ENCODE results near the gene EPB41L1. TPM values are rescaled to one million over a fixed set of nuclear protein-coding genes. Genes with fewer than 3 reads are reported as not detected.

EPB41L1 gene
- total RNA-seq, 2 donors from 2014 or later, result 17.5 to 18.1 TPM

GRCh38 chr20:36231331-36231730, 76.8 kb downstream of the EPB41L1 start:
- no peak for DNase-seq (ENCODE audit: low spot score)
- TF ChIP-seq CTCF (IDR thresholded peaks at IDR 0.05), result no peak

GRCh38 chr20:36234771-36235320, 80.3 kb downstream of the EPB41L1 start:
- no peak for DNase-seq (ENCODE audit: low spot score)
- H3K27ac ChIP-seq, result no peak overlapping the region
- no peaks in the 10 kb centered on the region for H3K9me3 ChIP-seq
- H3K4me3 ChIP-seq, result no peak overlapping the region
- no peak for TF ChIP-seq CTCF (IDR thresholded peaks at IDR 0.05)
- no peaks in the 10 kb centered on the region for H3K27me3 ChIP-seq
- H3K36me3 ChIP-seq, result peaks cover 2% of the 10 kb centered on the region
- peaks cover 0 to 13% of the 10 kb centered on the region in 2 donors for H3K4me1 ChIP-seq

More at GRCh38 chr20:36231331-36231730, 76.8 kb downstream of the EPB41L1 start:
- no peaks in the 10 kb centered on the region for H3K36me3 ChIP-seq
- H3K4me3 ChIP-seq, result no peak overlapping the region
- no peak overlapping the region for H3K27ac ChIP-seq
- H3K27me3 ChIP-seq, result no peaks in the 10 kb centered on the region
- H3K9me3 ChIP-seq, result no peaks in the 10 kb centered on the region
- H3K4me1 ChIP-seq, result peaks cover 0 to 5% of the 10 kb centered on the region in 2 donors

GRCh38 chr20:36235892-36236785, 81.6 kb downstream of the EPB41L1 start, which contains the start of gene AAR2:
AAR2 (plus strand) TSS chr20:36236478; CDS start chr20:36239869, 3,391 bp downstream.
- Histone ChIP-seq H3K4me3 (peak within 1 kb of the TSS; percentile 73 to 97), H3K27ac (peak within 1 kb of the TSS; percentile 71 to 77), H3K27me3 (no peaks in the 10 kb centered on the region), H3K4me1 (peaks cover 0 to 13% of the 10 kb centered on the region in 2 donors), H3K9me3 (no peaks in the 10 kb centered on the region), H3K36me3 (peaks cover 15% of the 10 kb centered on the region)
- TF ChIP-seq CTCF (IDR thresholded peaks at IDR 0.05), result no peak
- peak; percentile 76 for DNase-seq (ENCODE audit: low spot score)

- no peak for TF ChIP-seq CTCF (IDR thresholded peaks at IDR 0.05)
- H3K4me3 ChIP-seq, result peak overlapping the region; percentile 73 to 97
- peaks cover 0 to 13% of the 10 kb centered on the region in 2 donors for H3K4me1 ChIP-seq
- H3K27me3 ChIP-seq, result no peaks in the 10 kb centered on the region
- peaks cover 21% of the 10 kb centered on the region for H3K36me3 ChIP-seq
- DNase-seq (ENCODE audit: low spot score), result no peak
- peak overlapping the region; percentile 71 to 77 for H3K27ac ChIP-seq
- no peaks in the 10 kb centered on the region for H3K9me3 ChIP-seq
These were observed 82.2 kb downstream of the EPB41L1 start for GRCh38 chr20:36236786-36237121.

- no peak for TF ChIP-seq CTCF (IDR thresholded peaks at IDR 0.05)
- Histone ChIP-seq H3K27me3 (no peaks in the 10 kb centered on the region), H3K27ac (no peak overlapping the region), H3K36me3 (peaks cover 29% of the 10 kb centered on the region), H3K4me3 (peak overlapping the region in 1 of 2 donors; percentile 73), H3K4me1 (peaks cover 0 to 13% of the 10 kb centered on the region in 2 donors), H3K9me3 (no peaks in the 10 kb centered on the region)
- no peak for DNase-seq (ENCODE audit: low spot score)
These were observed 82.9 kb downstream of the EPB41L1 start for GRCh38 chr20:36237477-36237876.
